ENCODE results near the gene UGT1A7.

Gene UGT1A7

GRCh38 chr2:233674314-233674713 lies 7.4 kb upstream of the UGT1A7 start:
- H4K20me1 ChIP-seq (ENCODE audit: control insufficient read depth, insufficient read depth, low read depth, low read length): no peaks in the 10 kb centered on the region
- no peak overlapping the region for H3K4me3 ChIP-seq (ENCODE audit: low read length)
- H3K79me2 ChIP-seq (ENCODE audit: control insufficient read depth, low read length): no peaks in the 10 kb centered on the region
- no peak overlapping the region for H3K4me2 ChIP-seq (ENCODE audit: low read length)
- H3K9me3 ChIP-seq (ENCODE audit: control insufficient read depth, insufficient read depth, low read length): no peaks in the 10 kb centered on the region
- H3K27ac ChIP-seq (ENCODE audit: low read depth, low read length): no peak overlapping the region
- no peaks in the 10 kb centered on the region for H3K9me2 ChIP-seq (replicated peaks; ENCODE audit: control insufficient read depth, low read length)
- H3K36me3 ChIP-seq (ENCODE audit: control insufficient read depth, low read length): no peaks in the 10 kb centered on the region
- no peaks in the 10 kb centered on the region; the same call in 1 of the 2 replicates for H3K27me3 ChIP-seq (ENCODE audit: control insufficient read depth, low read length)
- no peaks in the 10 kb centered on the region for H3F3A ChIP-seq (ENCODE audit: control insufficient read depth, insufficient read depth)
- TF ChIP-seq CTCF (IDR thresholded peaks at IDR 0.05; ENCODE audit: low read depth, low read length, poor library complexity, severe bottlenecking) (no peak), EZH2phosphoT487 (IDR thresholded peaks at IDR 0.05; ENCODE audit: borderline replicate concordance, low read length) (no peak)
- no peaks in the 10 kb centered on the region for H3K4me1 ChIP-seq (ENCODE audit: control insufficient read depth, low read length)

GRCh38 chr2:233674995-233675394 lies 6.7 kb upstream of the UGT1A7 start:
- Histone ChIP-seq H4K20me1 (ENCODE audit: control insufficient read depth, insufficient read depth, low read depth, low read length) (no peaks in the 10 kb centered on the region), H3F3A (ENCODE audit: control insufficient read depth, insufficient read depth) (no peaks in the 10 kb centered on the region), H3K4me1 (ENCODE audit: control insufficient read depth, low read length) (no peaks in the 10 kb centered on the region), H3K27ac (ENCODE audit: low read depth, low read length) (no peak overlapping the region), H3K4me2 (ENCODE audit: low read length) (no peak overlapping the region), H3K79me2 (ENCODE audit: control insufficient read depth, low read length) (no peaks in the 10 kb centered on the region), H3K36me3 (ENCODE audit: control insufficient read depth, low read length) (no peaks in the 10 kb centered on the region), H3K27me3 (ENCODE audit: control insufficient read depth, low read length) (no peaks in the 10 kb centered on the region; the same call in 1 of the 2 replicates), H3K9me3 (ENCODE audit: control insufficient read depth, insufficient read depth, low read length) (no peaks in the 10 kb centered on the region), H3K4me3 (ENCODE audit: low read length) (no peak overlapping the region), H3K9me2 (replicated peaks; ENCODE audit: control insufficient read depth, low read length) (no peaks in the 10 kb centered on the region)
- TF ChIP-seq EZH2phosphoT487 (IDR thresholded peaks at IDR 0.05; ENCODE audit: borderline replicate concordance, low read length): no peak
- no peak for TF ChIP-seq CTCF (IDR thresholded peaks at IDR 0.05; ENCODE audit: low read depth, low read length, poor library complexity, severe bottlenecking)

DNA sequence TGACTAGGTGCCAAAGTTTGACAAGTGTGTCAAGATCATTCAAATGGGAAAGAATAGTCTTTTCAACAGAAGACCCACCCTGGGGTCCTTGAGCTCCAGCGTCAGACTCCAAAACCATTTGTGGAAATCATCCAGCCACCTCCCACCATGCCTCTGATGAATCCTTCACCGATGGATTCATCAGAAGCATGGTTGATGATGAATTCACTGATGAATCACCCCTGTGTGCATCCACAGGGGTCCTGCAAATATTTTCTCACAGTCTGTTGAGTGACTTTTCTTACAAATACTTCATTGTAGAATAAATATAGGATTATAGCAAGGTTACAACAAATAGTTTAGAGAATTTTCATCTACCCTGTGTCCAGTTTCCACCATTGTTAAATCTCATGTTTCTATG lies 5.7 kb upstream of the UGT1A7 start:
- H3K4me1 ChIP-seq (ENCODE audit: control insufficient read depth, low read length): no peaks in the 10 kb centered on the region
- H3K9me2 ChIP-seq (replicated peaks; ENCODE audit: control insufficient read depth, low read length): no peaks in the 10 kb centered on the region
- no peaks in the 10 kb centered on the region for H3K79me2 ChIP-seq (ENCODE audit: control insufficient read depth, low read length)
- no peaks in the 10 kb centered on the region; the same call in 1 of the 2 replicates for H3K27me3 ChIP-seq (ENCODE audit: control insufficient read depth, low read length)
- H3F3A ChIP-seq (ENCODE audit: control insufficient read depth, insufficient read depth): no peaks in the 10 kb centered on the region
- H3K27ac ChIP-seq (ENCODE audit: low read depth, low read length): no peak overlapping the region
- no peaks in the 10 kb centered on the region for H3K36me3 ChIP-seq (ENCODE audit: control insufficient read depth, low read length)
- no peaks in the 10 kb centered on the region for H4K20me1 ChIP-seq (ENCODE audit: control insufficient read depth, insufficient read depth, low read depth, low read length)
- no peak overlapping the region for H3K4me2 ChIP-seq (ENCODE audit: low read length)
- H3K4me3 ChIP-seq (ENCODE audit: low read length): no peak overlapping the region
- TF ChIP-seq CTCF (IDR thresholded peaks at IDR 0.05; ENCODE audit: low read depth, low read length, poor library complexity, severe bottlenecking) (no peak), EZH2phosphoT487 (IDR thresholded peaks at IDR 0.05; ENCODE audit: borderline replicate concordance, low read length) (no peak)
- H3K9me3 ChIP-seq (ENCODE audit: control insufficient read depth, insufficient read depth, low read length): no peaks in the 10 kb centered on the region

Measured in DOHH2 (cell line).